ENCODE data around the gene FAM72A. TPM values are rescaled to one million over a fixed set of nuclear protein-coding genes. Genes with fewer than 3 reads are reported as not detected.
"Not testable (repeated sequence)": the region's sequence is repeated elsewhere in the genome, so short reads cannot be mapped to it uniquely, and the experiment has no call there.

Gene FAM72A
- total RNA-seq, 1 donor from 2014 or later = 2.0 TPM

- not testable (repeated sequence) for DNase-seq (ENCODE audit: low spot score)
Measured at GRCh38 chr1:206169794-206170193, 32.8 kb downstream of the FAM72A start.

- not testable (repeated sequence) for DNase-seq (ENCODE audit: low spot score)
Measured at GRCh38 chr1:206167350-206168029, 35.1 kb downstream of the FAM72A start.

GRCh38 chr1:206145771-206146290, 56.8 kb downstream of the FAM72A start:
- no peak for DNase-seq (ENCODE audit: low spot score)

- DNase-seq (ENCODE audit: low spot score) = peak; percentile 52
Measured at GRCh38 chr1:206144605-206145004, 58.0 kb downstream of the FAM72A start.

GRCh38 chr1:206143537-206144172, 59.0 kb downstream of the FAM72A start:
- DNase-seq (ENCODE audit: low spot score) = no peak

GRCh38 chr1:206142770-206143169, 59.9 kb downstream of the FAM72A start:
- DNase-seq (ENCODE audit: low spot score) = no peak

- no peak for DNase-seq (ENCODE audit: low spot score)
Measured at GRCh38 chr1:206142011-206142410, 60.6 kb downstream of the FAM72A start.

- DNase-seq (ENCODE audit: low spot score) = no peak
Measured at GRCh38 chr1:206136241-206136640, 66.4 kb downstream of the FAM72A start.

Other genes with a start within 250 kb of the FAM72A start
- 18.7 TPM for gene RAB7B, start 199.4 kb downstream of the FAM72A start, total RNA-seq
- gene CTSE, start 178.9 kb downstream of the FAM72A start, total RNA-seq = 105 TPM
- gene RHEX, start 149.7 kb downstream of the FAM72A start, total RNA-seq = 11.3 TPM
- 0.40 TPM for gene AVPR1B, start 85.5 kb downstream of the FAM72A start, total RNA-seq
- 49.2 TPM for gene SRGAP2, start 702 bp upstream of the FAM72A start, total RNA-seq

All from mucosa of gallbladder (tissue), 1 donor.